Measurements from ENCODE around the gene GNG12. TPM values are rescaled to one million over a fixed set of nuclear protein-coding genes. Genes with fewer than 3 reads are reported as not detected.

GNG12 gene
- total and polyA plus RNA-seq, 9 of the 15 experiments (the other 6 are each of a cell fraction or from before 2014, with no cell fraction given), result 2.6 to 6.0 (median 4.1) TPM

- H3K9me1 ChIP-seq (ENCODE audit: control insufficient read depth, insufficient read depth, low read length), result no peaks in the 10 kb centered on the region
- peaks cover 0 to 4% of the 10 kb centered on the region in 2 experiments; a peak in 1 of 5 replicates for H3K27me3 ChIP-seq (ENCODE audit: control insufficient read depth in 2 of 2, insufficient read depth in 2 of 2, low read length in 2 of 2)
- ChIA-PET POLR2A (no interaction called here), CTCF (ENCODE audit: low intra/inter-chr PET ratio) (no interaction called here)
- H3K4me3 ChIP-seq, result no peak overlapping the region
- intact Hi-C loops (cut with micrococcal nuclease) (no loop called here), in situ Hi-C loops (cut with MboI) (no loop called here)
- H3K9me3 ChIP-seq (replicated peaks; ENCODE audit: control insufficient read depth, insufficient read depth, low read depth, low read length), result no peaks in the 10 kb centered on the region
- H3K4me1 ChIP-seq (replicated peaks in 1 of 2; ENCODE audit: control insufficient read depth in 2 of 2, insufficient read depth in 2 of 2, low read length in 2 of 2), result no peaks in the 10 kb centered on the region; a peak in 1 of 5 replicates
- no peak overlapping the region for H3K9ac ChIP-seq (ENCODE audit: insufficient read depth in 1 of 2, low read depth in 2 of 2, low read length in 2 of 2)
- H4K20me1 ChIP-seq (replicated peaks; ENCODE audit: control insufficient read depth, insufficient read depth, low read length), result no peaks in the 10 kb centered on the region
- ATAC-seq, result no peak
- TF ChIP-seq BDP1 (IDR thresholded peaks at IDR 0.05; ENCODE audit: insufficient read depth, insufficient read length), result no peak
- TF ChIP-seq RBM25 (IDR thresholded peaks at IDR 0.05; ENCODE audit: low read depth, low read length, severe bottlenecking), result no peak
- TF ChIP-seq CBFB (CRISPR knock-in tag; IDR thresholded peaks at IDR 0.05), result no peak
- TF ChIP-seq CBX5 (IDR thresholded peaks at IDR 0.05; ENCODE audit: borderline replicate concordance, low read depth), result no peak
- no peak for TF ChIP-seq PHB2 (IDR thresholded peaks at IDR 0.05; ENCODE audit: low read depth)
- no peak for TF ChIP-seq NRF1 (conservative IDR thresholded peaks at IDR 0.05 in 1 of 2, IDR thresholded peaks at IDR 0.05 in 1 of 2)
- H2AFZ ChIP-seq (ENCODE audit: low read depth, low read length), result no peak overlapping the region
- H3K79me2 ChIP-seq (ENCODE audit: control insufficient read depth, insufficient read depth, low read length), result no peaks in the 10 kb centered on the region
- H3K4me2 ChIP-seq (ENCODE audit: insufficient read depth, low read length), result no peak overlapping the region
- FAIRE-seq, result no peak
- DNase-seq (ENCODE audit: extremely low read depth in 1 of 4, low spot score in 3 of 4), result no peak
- BruUV-seq (replicated peaks), result no TSS peak
- 0% methylated on average over 1 of the region's 1 CpG for WGBS (ENCODE audit: insufficient coverage, low coverage, missing lambda C conversion rate)
- H3K36me3 ChIP-seq (ENCODE audit: control insufficient read depth, insufficient read depth, low read length), result no peaks in the 10 kb centered on the region
- H3K27ac ChIP-seq (ENCODE audit: extremely low read depth, low read depth, low read length), result no peak overlapping the region
Measured at GRCh38 chr1:67843331-67843730, 10.1 kb upstream of the GNG12 start.

GRCh38 chr1:67840449-67840848 is 7.2 kb upstream of the GNG12 start:
- Histone ChIP-seq H3K9me1 (ENCODE audit: control insufficient read depth, insufficient read depth, low read length) (no peaks in the 10 kb centered on the region), H3K27ac (ENCODE audit: extremely low read depth, low read depth, low read length) (no peak overlapping the region), H3K4me3 (no peak overlapping the region), H3K36me3 (ENCODE audit: control insufficient read depth, insufficient read depth, low read length) (no peaks in the 10 kb centered on the region), H3K9ac (ENCODE audit: insufficient read depth in 1 of 2, low read depth in 2 of 2, low read length in 2 of 2) (no peak overlapping the region), H3K79me2 (ENCODE audit: control insufficient read depth, insufficient read depth, low read length) (no peaks in the 10 kb centered on the region), H2AFZ (ENCODE audit: low read depth, low read length) (no peak overlapping the region), H3K4me2 (ENCODE audit: insufficient read depth, low read length) (no peak overlapping the region), H4K20me1 (replicated peaks; ENCODE audit: control insufficient read depth, insufficient read depth, low read length) (no peaks in the 10 kb centered on the region), H3K27me3 (ENCODE audit: control insufficient read depth in 2 of 2, insufficient read depth in 2 of 2, low read length in 2 of 2) (peaks cover 2 to 4% of the 10 kb centered on the region in 2 experiments; a peak in 2 of 5 replicates), H3K4me1 (replicated peaks in 1 of 2; ENCODE audit: control insufficient read depth in 2 of 2, insufficient read depth in 2 of 2, low read length in 2 of 2) (no peaks in the 10 kb centered on the region; a peak in 1 of 5 replicates), H3K9me3 (replicated peaks; ENCODE audit: control insufficient read depth, insufficient read depth, low read depth, low read length) (no peaks in the 10 kb centered on the region)
- 5% methylated on average over 2 of the region's 2 CpGs for WGBS (ENCODE audit: insufficient coverage, low coverage, missing lambda C conversion rate)
- FAIRE-seq (no peak), ATAC-seq (no peak), DNase-seq (ENCODE audit: extremely low read depth in 1 of 4, low spot score in 3 of 4) (no peak)
- no TSS peak for BruUV-seq (replicated peaks)
- intact Hi-C loops (cut with micrococcal nuclease) (no loop called here), in situ Hi-C loops (cut with MboI) (no loop called here)
- POLR2A ChIA-PET, result no interaction called here
- CTCF ChIA-PET (ENCODE audit: low intra/inter-chr PET ratio), result interaction anchor here (0.6 kb wide), 1 partner anchor 612 kb away, joined by 3 read pairs; no protein-coding TSS in a partner anchor
- no peak for TF ChIP-seq ATF1 (CRISPR knock-in tag; IDR thresholded peaks at IDR 0.05)
- TF ChIP-seq ATF1 (tag; IDR thresholded peaks at IDR 0.05), result no peak
- TF ChIP-seq POLR2A (conservative IDR thresholded peaks at IDR 0.05), result no peak
- no peak for TF ChIP-seq ZNF561 (CRISPR knock-in tag; conservative IDR thresholded peaks at IDR 0.05)
- no peak for TF ChIP-seq POLR3A (IDR thresholded peaks at IDR 0.05; ENCODE audit: borderline replicate concordance, extremely low read depth, insufficient read depth, insufficient read length)
- no peak for TF ChIP-seq POLR2AphosphoS5 (IDR thresholded peaks at IDR 0.05; ENCODE audit: control insufficient read depth, insufficient read depth, low read depth, low read length)
- no peak for TF ChIP-seq STAT5A (IDR thresholded peaks at IDR 0.05; ENCODE audit: borderline replicate concordance, low read length)
- TF ChIP-seq ZSCAN32 (CRISPR knock-in tag; IDR thresholded peaks at IDR 0.05), result no peak
- TF ChIP-seq SOX6 (IDR thresholded peaks at IDR 0.05), result no peak
- TF ChIP-seq NFE2L1 (tag; IDR thresholded peaks at IDR 0.05; ENCODE audit: borderline replicate concordance, low read depth), result no peak
- no peak for TF ChIP-seq ZNF280B (CRISPR knock-in tag; IDR thresholded peaks at IDR 0.05)
- TF ChIP-seq CEBPG (CRISPR knock-in tag; IDR thresholded peaks at IDR 0.05), result no peak
- TF ChIP-seq CEBPG (tag; conservative IDR thresholded peaks at IDR 0.05 in 1 of 2, IDR thresholded peaks at IDR 0.05 in 1 of 2), result no peak

Data from K562 (cell line).